Neural cell (in vitro differentiated cells): ENCODE data around the gene ARTN. TPM values are rescaled to one million over a fixed set of nuclear protein-coding genes. Genes with fewer than 3 reads are reported as not detected.

Experiments
- H2AFZ ChIP-seq: fragments of 200-600, 300-800 bp; sonication (generic), shearing (Covaris generic); 2 replicates; pipeline ENCODE4 v1.6.0; 2014; ENCODE audit warnings: low read depth, mild to moderate bottlenecking, antibody characterized with exemption, low read length, moderate library complexity
- H3F3A ChIP-seq: fragments of 200-600 bp; shearing (Covaris generic); 2 replicates; pipeline ENCODE4 v1.6.1; 2016; ENCODE audit warnings: mild to moderate bottlenecking, moderate library complexity, mixed read lengths, antibody characterized with exemption, low read length; ENCODE audit not compliant: insufficient read depth, poor library complexity, severe bottlenecking
- H3K27ac ChIP-seq: fragments of 200-600, 300-800 bp; sonication (generic), shearing (Covaris generic); 2 replicates; pipeline ENCODE4 v1.5.1; 2014; ENCODE audit warnings: mild to moderate bottlenecking, low read length, moderate library complexity
- H3K27me3 ChIP-seq: fragments of 300-800, 200-600 bp; sonication (generic), shearing (Covaris generic); 2 replicates; pipeline ENCODE4 v1.6.0; 2014; ENCODE audit warnings: mild to moderate bottlenecking, low read depth, low read length, moderate library complexity; ENCODE audit not compliant: insufficient read depth
- H3K36me3 ChIP-seq: fragments of 300-800, 200-600 bp; sonication (generic), shearing (Covaris generic); 2 replicates; pipeline ENCODE4 v1.5.1; 2014; ENCODE audit warnings: mild to moderate bottlenecking, antibody characterized with exemption, low read length, moderate library complexity; ENCODE audit not compliant: insufficient read depth
- H3K4me2 ChIP-seq: fragments of 300-800, 200-600 bp; sonication (generic), shearing (Covaris generic); 2 replicates; pipeline ENCODE4 v1.6.0; 2014; ENCODE audit warnings: mild to moderate bottlenecking, low read length
- H3K4me3 ChIP-seq: fragments of 300-800, 200-600 bp; sonication (generic), shearing (Covaris generic); 2 replicates; pipeline ENCODE4 v1.5.1; 2014; ENCODE audit warnings: mild to moderate bottlenecking, low read length, moderate library complexity
- H3K79me2 ChIP-seq: fragments of 200-600 bp; shearing (Covaris generic); replicated peaks from 2 replicates; pipeline ENCODE4 v1.6.0; 2014; ENCODE audit warnings: mild to moderate bottlenecking, low read length, moderate library complexity; ENCODE audit not compliant: insufficient read depth
- H3K9ac ChIP-seq: fragments of 300-800, 200-600 bp; sonication (generic), shearing (Covaris generic); 2 replicates; pipeline ENCODE4 v1.6.1; 2016; ENCODE audit warnings: mild to moderate bottlenecking, low read length, mixed read lengths
- H3K9me2 ChIP-seq: fragments of 200-600 bp; shearing (Covaris generic); 2 replicates; pipeline ENCODE4 v1.6.1; 2016; ENCODE audit warnings: mild to moderate bottlenecking, low read length, mixed read lengths; ENCODE audit not compliant: insufficient read depth
- H3K9me3 ChIP-seq: fragments of 200-600, 300-800 bp; sonication (generic), shearing (Covaris generic); 2 replicates; pipeline ENCODE4 v1.6.1; 2016; ENCODE audit warnings: mild to moderate bottlenecking, mixed run types, low read length, moderate library complexity, mixed read lengths
- H4K20me1 ChIP-seq: fragments of 200-600 bp; shearing (Covaris generic); 2 replicates; pipeline ENCODE4 v1.6.1; 2016; ENCODE audit warnings: mild to moderate bottlenecking, mixed run types; ENCODE audit not compliant: insufficient read depth
- EP300 ChIP-seq: fragments of 450-650 bp; conservative IDR thresholded peaks from 2 replicates; pipeline ENCODE4 v1.6.1; 2014; ENCODE audit warnings: antibody characterized with exemption, mild to moderate bottlenecking, moderate library complexity; ENCODE audit not compliant: poor library complexity, severe bottlenecking
- EZH2 ChIP-seq: fragments of 200-600, 300-800 bp; shearing (Covaris generic), sonication (generic); IDR thresholded peaks from 2 replicates; pipeline ENCODE4 v1.6.1; 2014; ENCODE audit warnings: antibody characterized with exemption, low read length, borderline replicate concordance, mild to moderate bottlenecking; ENCODE audit not compliant: insufficient read depth, poor library complexity, severe bottlenecking
- MXI1 ChIP-seq: fragments of 450-650 bp; conservative IDR thresholded peaks from 2 replicates; pipeline ENCODE4 v1.6.1; 2014; ENCODE audit warnings: antibody characterized with exemption, mild to moderate bottlenecking; ENCODE audit not compliant: poor library complexity, severe bottlenecking
- POLR2AphosphoS5 ChIP-seq: IDR thresholded peaks from 2 replicates; pipeline ENCODE4 v1.6.1; 2012
- RAD21 ChIP-seq: fragments of 450-650 bp; conservative IDR thresholded peaks from 2 replicates; pipeline ENCODE4 v1.6.1; 2014; ENCODE audit warnings: antibody characterized with exemption, mild to moderate bottlenecking, moderate library complexity
- SMC3 ChIP-seq: fragments of 450-650 bp; conservative IDR thresholded peaks from 2 replicates; pipeline ENCODE4 v1.6.1; 2014; ENCODE audit warnings: antibody characterized with exemption, mild to moderate bottlenecking, moderate library complexity; ENCODE audit not compliant: poor library complexity
- TAF1 ChIP-seq: IDR thresholded peaks from 2 replicates; pipeline ENCODE4 v1.6.1; 2012; ENCODE audit warnings: low read depth
- polyA plus RNA-seq: library from polyadenylated mRNA; depleted of rRNA; stranded (reverse); fragments of >200 nt; gene quantifications from 2 replicates; pipeline ENCODE4 v1.2.3, GENCODE V29; 2014
- TF ChIP-seq, protein P1 (sequence below): IDR thresholded peaks from 2 replicates; pipeline ENCODE4 v1.6.1; 2012; ENCODE audit warnings: borderline replicate concordance
- TF ChIP-seq, protein P2 (sequence below): fragments of 450-650 bp; IDR thresholded peaks from 2 replicates; pipeline ENCODE4 v1.5.1; 2014; ENCODE audit warnings: antibody characterized with exemption, mild to moderate bottlenecking, moderate library complexity; ENCODE audit not compliant: poor library complexity, severe bottlenecking

ARTN gene
- polyA plus RNA-seq, 1 donor from 2014 or later = 1.4 TPM

DNA sequence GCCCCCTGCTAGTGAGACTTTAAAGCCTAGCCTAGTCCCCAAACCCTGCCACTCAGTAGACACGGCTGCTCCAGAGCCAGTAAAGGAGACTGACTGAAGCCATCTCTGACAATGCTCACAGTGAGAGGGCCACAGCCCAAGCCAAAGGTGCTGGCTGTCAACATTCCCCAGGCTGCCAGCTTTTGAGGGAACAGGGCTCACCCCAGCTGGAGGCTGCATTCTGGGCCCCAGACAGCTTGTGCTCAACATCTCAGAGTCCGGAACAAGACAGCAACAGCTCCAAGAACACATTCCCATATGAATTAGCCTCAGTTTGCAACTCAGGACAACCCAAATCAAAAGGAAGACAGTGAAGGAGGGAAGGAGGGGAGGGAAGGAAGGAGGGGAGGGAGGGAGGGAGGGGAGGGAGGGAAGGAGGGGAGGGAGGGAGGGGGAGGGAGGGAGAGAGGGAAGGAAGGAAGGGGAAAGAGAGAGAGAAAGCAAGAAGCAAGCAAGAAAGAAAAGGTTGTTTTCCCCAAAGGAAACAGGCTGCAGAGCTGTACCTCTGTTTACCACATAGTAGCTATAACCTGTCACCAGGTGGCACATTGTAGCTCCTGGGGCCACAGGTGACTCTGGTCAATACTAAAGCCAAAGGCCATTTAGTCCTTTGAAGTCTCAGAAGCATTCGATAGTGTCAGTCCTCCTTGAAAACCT is 5.4 kb downstream of the ARTN start:
- TF ChIP-seq, protein P1, sequence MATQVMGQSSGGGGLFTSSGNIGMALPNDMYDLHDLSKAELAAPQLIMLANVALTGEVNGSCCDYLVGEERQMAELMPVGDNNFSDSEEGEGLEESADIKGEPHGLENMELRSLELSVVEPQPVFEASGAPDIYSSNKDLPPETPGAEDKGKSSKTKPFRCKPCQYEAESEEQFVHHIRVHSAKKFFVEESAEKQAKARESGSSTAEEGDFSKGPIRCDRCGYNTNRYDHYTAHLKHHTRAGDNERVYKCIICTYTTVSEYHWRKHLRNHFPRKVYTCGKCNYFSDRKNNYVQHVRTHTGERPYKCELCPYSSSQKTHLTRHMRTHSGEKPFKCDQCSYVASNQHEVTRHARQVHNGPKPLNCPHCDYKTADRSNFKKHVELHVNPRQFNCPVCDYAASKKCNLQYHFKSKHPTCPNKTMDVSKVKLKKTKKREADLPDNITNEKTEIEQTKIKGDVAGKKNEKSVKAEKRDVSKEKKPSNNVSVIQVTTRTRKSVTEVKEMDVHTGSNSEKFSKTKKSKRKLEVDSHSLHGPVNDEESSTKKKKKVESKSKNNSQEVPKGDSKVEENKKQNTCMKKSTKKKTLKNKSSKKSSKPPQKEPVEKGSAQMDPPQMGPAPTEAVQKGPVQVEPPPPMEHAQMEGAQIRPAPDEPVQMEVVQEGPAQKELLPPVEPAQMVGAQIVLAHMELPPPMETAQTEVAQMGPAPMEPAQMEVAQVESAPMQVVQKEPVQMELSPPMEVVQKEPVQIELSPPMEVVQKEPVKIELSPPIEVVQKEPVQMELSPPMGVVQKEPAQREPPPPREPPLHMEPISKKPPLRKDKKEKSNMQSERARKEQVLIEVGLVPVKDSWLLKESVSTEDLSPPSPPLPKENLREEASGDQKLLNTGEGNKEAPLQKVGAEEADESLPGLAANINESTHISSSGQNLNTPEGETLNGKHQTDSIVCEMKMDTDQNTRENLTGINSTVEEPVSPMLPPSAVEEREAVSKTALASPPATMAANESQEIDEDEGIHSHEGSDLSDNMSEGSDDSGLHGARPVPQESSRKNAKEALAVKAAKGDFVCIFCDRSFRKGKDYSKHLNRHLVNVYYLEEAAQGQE = no peak
- TF ChIP-seq SMC3 = no peak
- no peak for TF ChIP-seq EZH2
- no peak for TF ChIP-seq RAD21
- TF ChIP-seq MXI1 = no peak
- TF ChIP-seq POLR2AphosphoS5 = no peak
- Histone ChIP-seq H3K4me3 (no peak overlapping the region), H3K9me3 (no peaks in the 10 kb centered on the region), H3K36me3 (no peaks in the 10 kb centered on the region), H3K4me2 (no peak overlapping the region), H3K9ac (no peak overlapping the region), H2AFZ (no peak overlapping the region), H4K20me1 (no peaks in the 10 kb centered on the region), H3K27me3 (peaks cover 20% of the 10 kb centered on the region), H3K79me2 (no peaks in the 10 kb centered on the region), H3K9me2 (no peaks in the 10 kb centered on the region), H3K27ac (no peak overlapping the region), H3F3A (no peaks in the 10 kb centered on the region)

DNA sequence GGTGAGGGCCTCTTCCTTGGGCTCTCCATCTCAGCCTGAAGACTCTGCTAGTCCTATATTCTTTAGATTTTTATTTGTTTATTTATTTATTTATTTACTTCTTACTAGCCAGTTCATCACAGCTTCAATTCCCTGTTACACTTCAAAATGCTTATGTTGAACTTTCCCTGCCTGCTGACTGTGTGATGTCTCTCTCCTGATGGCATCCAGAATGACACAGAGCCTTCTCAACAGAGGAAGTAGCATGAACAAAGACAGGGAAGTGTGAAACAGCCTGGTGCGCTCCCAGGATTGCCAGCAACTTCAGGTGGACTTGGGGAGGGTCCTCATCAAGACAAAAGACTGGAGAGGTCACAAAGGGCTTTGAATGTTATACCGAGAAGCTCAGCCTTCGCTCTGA is 8.8 kb downstream of the ARTN start:
- Histone ChIP-seq H3F3A (no peaks in the 10 kb centered on the region), H3K27me3 (no peaks in the 10 kb centered on the region), H2AFZ (no peak overlapping the region), H3K27ac (no peak overlapping the region), H3K9me3 (no peaks in the 10 kb centered on the region), H3K4me2 (no peak overlapping the region), H3K9ac (no peak overlapping the region), H3K4me3 (no peak overlapping the region), H3K9me2 (no peaks in the 10 kb centered on the region), H3K79me2 (peaks cover 6% of the 10 kb centered on the region), H3K36me3 (no peaks in the 10 kb centered on the region), H4K20me1 (no peaks in the 10 kb centered on the region)
- TF ChIP-seq POLR2AphosphoS5 (no peak), EZH2 (no peak)

DNA sequence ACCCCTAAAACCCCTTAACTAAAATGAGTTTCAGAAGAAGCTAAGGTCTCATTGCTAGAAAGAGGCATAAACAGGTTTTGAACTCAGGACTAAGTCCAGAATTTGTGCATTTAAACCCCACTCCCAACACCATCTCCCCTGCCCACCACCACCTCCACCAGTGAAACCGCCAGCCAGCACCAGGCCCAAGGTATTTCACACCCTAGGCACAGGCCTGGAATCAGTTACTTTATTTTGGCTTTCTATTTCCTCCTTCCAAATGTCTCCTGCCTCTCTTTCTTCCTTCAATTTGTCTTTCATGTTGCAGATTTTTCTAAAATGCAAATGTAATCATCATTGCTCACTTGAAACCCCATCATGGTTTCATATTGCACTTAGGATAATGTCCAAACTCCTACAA is 11.3 kb downstream of the ARTN start:
- no peaks in the 10 kb centered on the region for H3K36me3 ChIP-seq
- H3K79me2 ChIP-seq = peaks cover 20% of the 10 kb centered on the region
- H3K9ac ChIP-seq = no peak overlapping the region
- H2AFZ ChIP-seq = no peak overlapping the region
- TF ChIP-seq EZH2 = no peak
- TF ChIP-seq, protein P2, sequence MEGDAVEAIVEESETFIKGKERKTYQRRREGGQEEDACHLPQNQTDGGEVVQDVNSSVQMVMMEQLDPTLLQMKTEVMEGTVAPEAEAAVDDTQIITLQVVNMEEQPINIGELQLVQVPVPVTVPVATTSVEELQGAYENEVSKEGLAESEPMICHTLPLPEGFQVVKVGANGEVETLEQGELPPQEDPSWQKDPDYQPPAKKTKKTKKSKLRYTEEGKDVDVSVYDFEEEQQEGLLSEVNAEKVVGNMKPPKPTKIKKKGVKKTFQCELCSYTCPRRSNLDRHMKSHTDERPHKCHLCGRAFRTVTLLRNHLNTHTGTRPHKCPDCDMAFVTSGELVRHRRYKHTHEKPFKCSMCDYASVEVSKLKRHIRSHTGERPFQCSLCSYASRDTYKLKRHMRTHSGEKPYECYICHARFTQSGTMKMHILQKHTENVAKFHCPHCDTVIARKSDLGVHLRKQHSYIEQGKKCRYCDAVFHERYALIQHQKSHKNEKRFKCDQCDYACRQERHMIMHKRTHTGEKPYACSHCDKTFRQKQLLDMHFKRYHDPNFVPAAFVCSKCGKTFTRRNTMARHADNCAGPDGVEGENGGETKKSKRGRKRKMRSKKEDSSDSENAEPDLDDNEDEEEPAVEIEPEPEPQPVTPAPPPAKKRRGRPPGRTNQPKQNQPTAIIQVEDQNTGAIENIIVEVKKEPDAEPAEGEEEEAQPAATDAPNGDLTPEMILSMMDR = no peak
- TF ChIP-seq TAF1 = no peak
- no peak for TF ChIP-seq MXI1
- TF ChIP-seq POLR2AphosphoS5 = no peak
- no peak for TF ChIP-seq EP300
- TF ChIP-seq RAD21 = no peak
- no peak for TF ChIP-seq SMC3
- no peaks in the 10 kb centered on the region for H3K27me3 ChIP-seq
- H3K9me3 ChIP-seq = no peaks in the 10 kb centered on the region
- no peak overlapping the region for H3K4me2 ChIP-seq
- no peaks in the 10 kb centered on the region for H3K9me2 ChIP-seq
- H3K27ac ChIP-seq = no peak overlapping the region
- no peaks in the 10 kb centered on the region for H3F3A ChIP-seq
- H4K20me1 ChIP-seq = no peaks in the 10 kb centered on the region
- H3K4me3 ChIP-seq = no peak overlapping the region
